ENCODE results near the gene FOXQ1.
"Not testable (repeated sequence)": the region's sequence is repeated elsewhere in the genome, so short reads cannot be mapped to it uniquely, and the experiment has no call there.

DNA sequence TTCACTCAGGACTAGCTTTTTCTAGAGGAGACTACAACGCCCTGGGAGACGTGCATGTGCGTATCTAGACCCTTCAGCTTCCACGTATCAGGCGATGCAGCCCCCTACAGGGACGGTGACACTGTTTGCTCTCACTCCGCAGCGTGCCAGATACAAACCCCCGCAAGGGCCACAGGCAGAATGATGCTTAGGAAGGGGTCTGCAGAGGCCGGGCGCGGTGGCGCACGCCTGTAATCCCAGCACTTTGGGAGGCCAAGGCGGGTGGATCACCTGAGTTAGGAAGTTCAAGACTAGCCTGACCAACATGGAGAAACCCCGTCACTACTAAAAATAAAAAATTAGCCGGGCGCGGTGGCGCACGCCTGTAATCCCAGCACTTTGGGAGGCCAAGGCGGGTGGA, 6.7 kb downstream of the FOXQ1 start:
- not testable (repeated sequence) for TF ChIP-seq SPI1, POLR2A (IDR thresholded peaks at IDR 0.05; ENCODE audit: low read depth, low read length)
